IMR-90 (cell line): ENCODE data around the gene SNX33. TPM values are rescaled to one million over a fixed set of nuclear protein-coding genes. Genes with fewer than 3 reads are reported as not detected.

Source experiments
- RCOR1 ChIP-seq: IDR thresholded peaks from 2 replicates; pipeline ENCODE4 v1.6.1; 2012; ENCODE audit warnings: mild to moderate bottlenecking, low read length, improper control_type of control experiment; ENCODE audit not compliant: insufficient replicate concordance
- RFX5 ChIP-seq: IDR thresholded peaks from 2 replicates; pipeline ENCODE4 v1.8.0; 2012; ENCODE audit warnings: low read depth, mild to moderate bottlenecking, low read length, moderate library complexity
- polyA plus RNA-seq, 3 experiments: library from polyadenylated mRNA; depleted of rRNA; stranded (reverse); fragments of >200 nt; gene quantifications; 2 replicates each; pipeline ENCODE4 v1.2.3, GENCODE V29; 2012; ENCODE audit warnings: low replicate concordance in 1 of 3
- total RNA-seq: library from RNA; depleted of rRNA; stranded (reverse); fragments of >200 nt; gene quantifications from 2 replicates; pipeline ENCODE4 v1.2.3, GENCODE V29; 2012

Gene SNX33
- total and polyA plus RNA-seq, 2 of the 4 experiments (the other 2 are of a cell fraction), result 12.7 to 14.6 TPM

GRCh38 chr15:75693501-75694240 is 46.0 kb downstream of the SNX33 start (continued):
- TF ChIP-seq RCOR1 (no peak), RFX5 (no peak)
